GM12801 (cell line): Measurements from ENCODE around the gene CEP89.

ENCODE experiments used
- TF ChIP-seq, protein P1 (sequence below): IDR thresholded peaks from one replicate; pipeline ENCODE4 v1.5.1; 2011; ENCODE audit warnings: control low read depth; ENCODE audit not compliant: insufficient read length; ENCODE audit errors: extremely low read depth

CEP89 gene

DNA sequence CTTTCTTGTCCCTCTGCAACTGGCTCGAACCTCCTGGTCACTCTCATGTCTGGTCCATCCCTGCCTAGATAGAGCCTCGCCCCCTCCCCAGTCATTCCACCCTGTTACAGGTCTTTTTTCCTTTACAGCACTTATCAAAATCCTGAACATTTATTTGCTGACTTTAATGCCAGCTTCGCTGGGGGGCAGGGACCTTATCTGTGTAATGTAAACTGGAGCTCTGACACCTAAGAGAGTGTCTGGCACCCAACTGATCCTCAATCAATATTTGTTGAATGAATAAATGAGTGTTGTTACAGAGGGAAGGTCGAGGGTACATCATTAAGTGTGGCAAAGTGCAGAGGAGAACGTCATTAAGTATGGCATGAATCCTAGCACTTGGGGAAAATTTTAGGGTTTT is 17.0 kb upstream of the CEP89 start:
- TF ChIP-seq, protein P1, sequence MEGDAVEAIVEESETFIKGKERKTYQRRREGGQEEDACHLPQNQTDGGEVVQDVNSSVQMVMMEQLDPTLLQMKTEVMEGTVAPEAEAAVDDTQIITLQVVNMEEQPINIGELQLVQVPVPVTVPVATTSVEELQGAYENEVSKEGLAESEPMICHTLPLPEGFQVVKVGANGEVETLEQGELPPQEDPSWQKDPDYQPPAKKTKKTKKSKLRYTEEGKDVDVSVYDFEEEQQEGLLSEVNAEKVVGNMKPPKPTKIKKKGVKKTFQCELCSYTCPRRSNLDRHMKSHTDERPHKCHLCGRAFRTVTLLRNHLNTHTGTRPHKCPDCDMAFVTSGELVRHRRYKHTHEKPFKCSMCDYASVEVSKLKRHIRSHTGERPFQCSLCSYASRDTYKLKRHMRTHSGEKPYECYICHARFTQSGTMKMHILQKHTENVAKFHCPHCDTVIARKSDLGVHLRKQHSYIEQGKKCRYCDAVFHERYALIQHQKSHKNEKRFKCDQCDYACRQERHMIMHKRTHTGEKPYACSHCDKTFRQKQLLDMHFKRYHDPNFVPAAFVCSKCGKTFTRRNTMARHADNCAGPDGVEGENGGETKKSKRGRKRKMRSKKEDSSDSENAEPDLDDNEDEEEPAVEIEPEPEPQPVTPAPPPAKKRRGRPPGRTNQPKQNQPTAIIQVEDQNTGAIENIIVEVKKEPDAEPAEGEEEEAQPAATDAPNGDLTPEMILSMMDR: no peak

DNA sequence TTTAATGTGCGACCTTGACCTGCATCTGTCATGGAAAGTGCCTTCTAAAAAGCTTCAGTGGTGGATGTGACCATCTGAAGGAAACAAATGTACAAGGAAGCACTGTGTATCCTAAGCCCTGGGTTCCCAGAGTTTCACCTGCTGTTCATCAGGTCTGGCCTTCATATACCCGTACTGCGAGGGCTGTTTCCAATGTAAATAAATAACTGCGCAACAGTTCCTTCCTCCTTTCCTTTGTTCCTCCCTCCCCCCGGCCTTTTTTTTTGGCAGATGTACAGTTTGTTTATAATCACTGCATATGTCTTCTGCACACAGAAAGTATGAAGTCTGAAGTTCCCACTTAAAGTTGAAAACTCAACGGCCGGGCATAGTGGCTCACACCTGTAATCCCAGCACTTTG is 5.5 kb upstream of the CEP89 start:
- TF ChIP-seq, protein P1: no peak

DNA sequence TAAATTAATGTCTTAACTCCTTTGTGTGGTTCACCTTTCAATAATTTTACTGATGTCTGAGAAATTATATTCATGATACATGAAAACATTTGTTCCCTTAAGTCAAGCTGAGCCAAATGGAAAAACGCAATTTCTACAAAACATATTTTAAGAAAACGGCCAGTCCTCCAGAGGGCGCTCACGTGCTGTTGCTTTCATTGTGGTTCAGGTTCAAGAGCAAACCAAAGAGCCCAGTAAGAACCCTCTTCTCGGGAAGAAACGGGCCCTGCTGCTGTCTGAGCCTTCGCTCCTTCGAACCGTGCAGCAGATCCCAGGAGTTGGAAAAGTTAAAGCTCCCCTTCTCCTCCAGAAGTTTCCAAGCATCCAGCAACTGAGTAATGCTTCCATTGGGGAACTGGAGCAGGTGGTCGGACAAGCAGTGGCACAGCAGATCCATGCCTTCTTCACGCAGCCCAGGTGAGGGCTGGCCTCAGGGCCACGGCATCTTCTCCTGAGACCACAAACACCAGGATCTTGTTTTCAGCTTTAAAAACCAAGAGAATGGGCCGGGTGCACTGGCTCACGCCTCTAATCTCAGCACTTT is 4.6 kb upstream of the CEP89 start:
- TF ChIP-seq, protein P1: no peak

DNA sequence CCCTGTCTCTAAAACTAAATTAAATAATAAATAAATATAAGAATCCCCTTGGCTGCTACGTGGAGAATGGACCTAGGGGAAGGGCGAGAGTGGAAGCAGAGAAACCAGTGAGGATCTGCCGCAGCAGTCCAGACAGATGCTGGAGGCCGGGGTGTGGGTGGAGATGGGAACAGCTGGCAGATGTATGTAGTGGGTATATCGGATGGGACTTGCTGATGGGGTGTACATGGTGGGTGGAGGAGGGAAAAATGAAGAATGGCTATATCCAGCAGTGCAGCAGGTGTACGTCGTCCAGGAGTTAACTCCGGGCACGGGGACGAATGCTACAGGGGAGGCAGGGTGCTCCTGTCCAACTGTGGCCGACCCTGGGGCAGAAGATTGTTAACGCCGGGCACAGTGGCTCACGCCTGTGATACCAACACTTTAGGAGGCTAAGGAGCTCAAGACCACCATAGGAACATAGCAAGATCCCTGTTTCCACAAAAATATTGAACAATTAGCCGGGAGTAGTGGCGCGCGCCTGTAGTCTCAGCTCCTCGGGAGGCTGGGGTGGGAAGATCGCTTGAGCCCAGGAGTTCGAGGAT is 654 bp downstream of the CEP89 start:
- TF ChIP-seq, protein P1: no peak

DNA sequence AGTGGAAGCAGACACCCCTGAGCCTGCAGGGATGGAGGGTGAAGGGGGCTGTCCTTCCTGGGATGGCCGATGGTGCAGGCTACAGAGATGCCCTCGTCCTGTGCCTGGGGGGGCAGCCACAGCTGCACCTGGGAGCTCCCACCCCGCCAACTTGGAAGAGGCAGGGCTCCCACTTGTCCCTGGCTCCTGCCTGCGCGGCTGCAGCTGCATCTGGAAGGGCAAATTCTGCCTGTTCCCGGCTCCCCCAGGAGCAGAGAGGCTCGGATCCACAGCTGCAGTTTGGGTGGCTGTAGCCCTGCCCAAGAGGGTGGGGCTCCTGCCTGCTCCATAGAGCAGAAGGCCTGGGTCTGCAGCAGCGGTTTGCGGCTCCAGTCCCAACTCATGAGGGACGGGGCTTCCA is 2.2 kb downstream of the CEP89 start:
- TF ChIP-seq, protein P1: no peak

DNA sequence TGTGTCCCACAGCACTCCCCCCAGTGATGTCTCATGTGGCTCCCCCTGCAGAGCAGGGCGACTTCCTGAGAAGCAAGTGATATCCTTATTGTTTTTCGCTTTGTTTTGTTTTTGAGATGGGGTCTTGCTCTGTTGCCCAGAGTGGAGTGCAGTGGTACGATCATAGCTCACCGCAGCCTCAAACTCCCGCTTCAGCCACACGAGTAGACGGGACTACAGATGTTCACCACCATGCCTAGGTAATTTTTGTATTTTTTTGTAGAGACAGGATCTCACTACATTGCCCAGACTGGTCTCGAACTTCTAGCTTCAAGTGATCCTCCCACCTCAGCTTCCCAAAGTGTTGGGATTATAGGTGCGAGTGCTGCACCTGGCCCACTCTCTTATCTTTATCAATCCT is 5.0 kb downstream of the CEP89 start:
- TF ChIP-seq, protein P1: no peak

DNA sequence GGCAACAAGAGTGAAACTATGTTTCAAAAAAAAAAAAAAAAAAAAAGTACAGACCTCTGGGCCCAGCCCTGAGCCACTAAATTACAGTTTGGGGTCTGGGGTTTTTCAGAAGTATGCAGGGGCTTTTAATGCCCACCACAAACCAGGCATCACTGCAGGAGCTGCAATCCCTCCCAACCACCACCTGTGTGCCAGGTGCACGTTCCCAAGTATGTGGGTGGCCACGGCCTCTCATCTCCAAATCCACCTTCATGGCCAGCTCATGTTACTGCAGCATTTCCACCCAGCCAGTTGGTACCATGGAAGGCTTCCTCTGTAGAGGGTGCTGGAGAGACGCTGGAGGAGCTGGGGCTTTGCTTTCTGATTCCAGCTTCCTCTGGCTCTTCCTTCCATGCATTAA is 26.5 kb downstream of the CEP89 start:
- TF ChIP-seq, protein P1: no peak
